Tongue (tissue), 2 donors: ENCODE measurements around the gene GPR52. TPM values are rescaled to one million over a fixed set of nuclear protein-coding genes. Genes with fewer than 3 reads are reported as not detected.
A peak's percentile ranks its signal among the peaks of the same experiment; 100 is the strongest.
"Not testable (repeated sequence)": the region's sequence is repeated elsewhere in the genome, so short reads cannot be mapped to it uniquely, and the experiment has no call there.

Experiments used
- DNase-seq: peaks from one replicate; pipeline ENCODE4 v3.0.0-alpha.2; 2015
- total RNA-seq: library from RNA; depleted of rRNA; stranded (reverse); fragments of >200 nt; gene quantifications from one replicate; pipeline ENCODE4 v1.2.3, GENCODE V29; 2014

GPR52 gene
- total RNA-seq = 3.9 TPM

DNA sequence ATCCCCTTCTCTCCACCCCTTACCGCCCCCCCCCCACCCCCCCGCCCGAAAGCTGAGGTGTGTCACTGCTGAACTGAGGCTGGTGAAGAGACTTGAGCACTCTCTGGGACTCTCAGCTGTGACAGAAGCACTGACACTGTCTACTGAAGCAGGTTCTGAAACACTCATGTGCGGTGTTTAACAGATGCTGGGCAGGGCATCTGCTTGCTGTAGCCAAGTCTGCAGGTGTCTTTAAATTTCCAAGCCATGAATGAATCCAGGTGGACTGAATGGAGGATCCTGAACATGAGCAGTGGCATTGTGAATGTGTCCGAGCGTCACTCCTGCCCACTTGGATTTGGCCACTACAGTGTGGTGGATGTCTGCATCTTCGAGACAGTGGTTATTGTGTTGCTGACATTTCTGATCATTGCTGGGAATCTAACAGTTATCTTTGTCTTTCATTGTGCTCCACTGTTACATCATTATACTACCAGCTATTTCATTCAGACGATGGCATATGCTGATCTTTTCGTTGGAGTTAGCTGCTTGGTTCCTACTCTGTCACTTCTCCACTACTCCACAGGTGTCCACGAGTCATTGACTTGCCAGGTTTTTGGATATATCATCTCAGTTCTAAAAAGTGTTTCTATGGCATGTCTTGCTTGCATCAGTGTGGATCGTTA is at the start of gene GPR52:
GPR52 (plus strand) TSS at position 99 of the 665 bp plus-strand sequence; CDS start at position 247, 148 bp downstream.
- no peak for DNase-seq

DNA sequence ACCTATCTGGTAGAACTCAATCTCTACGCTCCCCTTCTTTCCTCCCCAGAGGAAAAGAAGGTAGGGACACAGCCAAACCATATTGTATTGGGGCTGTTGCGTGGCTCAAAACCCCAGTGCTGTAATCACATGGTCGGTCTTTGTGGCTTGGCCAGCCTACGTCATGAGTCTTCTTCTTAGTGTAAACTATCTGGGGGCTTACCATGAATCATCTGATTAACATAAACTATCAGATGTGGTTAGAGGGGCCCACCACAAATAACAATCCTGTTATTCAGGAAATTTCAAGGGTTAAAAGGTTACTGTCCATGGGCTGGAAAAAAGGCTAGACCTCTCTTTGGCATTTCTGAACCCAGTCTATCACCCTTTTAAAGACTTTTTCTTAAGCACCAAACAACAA is 49.5 kb upstream of the GPR52 start:
- DNase-seq = no peak

GRCh38 chr1:174399211-174399610 is 48.6 kb upstream of the GPR52 start:
- peak; percentile 17 for DNase-seq

DNA sequence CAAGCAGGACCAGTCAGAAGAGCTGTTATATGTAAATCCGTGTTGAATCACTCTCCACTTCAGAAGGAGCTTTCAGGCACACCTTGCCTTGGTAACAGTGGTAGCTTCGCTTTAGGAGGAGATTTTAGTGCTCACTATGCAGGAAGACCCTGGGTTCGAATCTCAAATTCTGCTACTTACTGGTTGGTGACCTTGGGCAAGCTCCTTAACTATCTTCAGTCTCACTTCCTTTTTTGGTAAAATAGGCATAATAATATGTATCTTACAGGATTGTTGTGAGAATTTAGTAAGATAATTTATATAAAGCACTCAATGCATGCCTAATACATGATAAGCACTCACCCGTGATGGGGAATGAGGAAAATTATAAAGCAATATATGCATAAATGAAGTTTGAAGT is 46.7 kb upstream of the GPR52 start:
- DNase-seq = no peak

DNA sequence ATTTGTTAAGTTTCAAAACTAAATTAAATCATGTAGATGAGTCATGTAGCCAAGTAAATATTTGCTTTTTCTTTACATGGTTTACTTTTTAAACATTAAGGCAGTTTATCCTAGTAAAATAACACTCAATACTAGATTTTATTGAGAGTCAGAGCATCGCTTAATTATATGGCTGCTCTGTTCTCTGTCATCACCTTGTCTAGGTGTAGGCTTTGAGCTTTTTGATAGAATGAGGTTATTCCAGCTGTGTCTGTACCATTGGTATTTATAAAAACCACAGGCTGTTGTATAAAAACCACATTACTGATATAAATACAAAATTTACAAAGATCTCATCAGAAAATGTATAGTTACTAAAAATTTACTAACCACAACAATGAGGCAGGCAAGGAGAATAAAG is 42.5 kb upstream of the GPR52 start:
- DNase-seq = peak; percentile 4

DNA sequence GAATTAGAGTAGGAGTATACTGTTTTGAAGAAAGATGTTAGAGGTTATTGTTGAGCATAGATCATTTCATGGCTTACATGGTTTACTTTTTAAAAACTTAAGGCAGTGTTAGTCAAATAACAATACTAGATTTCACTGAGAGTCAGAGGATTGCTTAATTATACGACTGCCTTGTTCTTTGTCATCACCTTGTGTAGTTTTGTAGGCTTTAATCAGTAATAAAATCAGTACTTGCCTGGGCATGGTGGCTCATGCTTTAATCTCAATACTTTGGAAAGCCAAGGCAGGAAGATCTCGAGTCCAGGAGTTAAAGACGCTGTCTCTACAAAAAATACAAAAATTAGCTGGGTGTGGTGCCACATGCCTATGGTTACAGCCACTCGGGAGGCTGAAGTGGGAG is 41.3 kb upstream of the GPR52 start:
- DNase-seq = no peak

- DNase-seq = no peak
Observed at GRCh38 chr1:174407665-174408064, 40.1 kb upstream of the GPR52 start.

DNA sequence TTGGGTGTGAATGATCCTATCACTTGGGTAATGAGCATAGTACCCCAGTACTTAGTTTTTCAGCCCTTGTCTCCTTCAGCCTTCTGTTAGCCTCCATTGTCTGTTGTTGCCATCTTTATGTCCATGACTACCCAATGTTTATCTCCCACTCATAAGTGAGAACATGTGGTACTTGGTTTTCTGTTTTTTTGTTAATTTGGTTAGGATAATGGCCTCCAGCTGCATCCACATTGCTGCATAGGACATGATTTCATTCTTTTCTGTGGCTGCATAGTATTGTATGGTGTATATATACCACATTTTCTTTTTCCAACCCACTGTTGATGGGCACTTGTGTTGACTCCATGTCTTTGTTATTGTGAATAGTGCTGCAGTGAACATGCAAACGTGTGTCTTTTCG is 39.6 kb upstream of the GPR52 start:
- no peak for DNase-seq

DNA sequence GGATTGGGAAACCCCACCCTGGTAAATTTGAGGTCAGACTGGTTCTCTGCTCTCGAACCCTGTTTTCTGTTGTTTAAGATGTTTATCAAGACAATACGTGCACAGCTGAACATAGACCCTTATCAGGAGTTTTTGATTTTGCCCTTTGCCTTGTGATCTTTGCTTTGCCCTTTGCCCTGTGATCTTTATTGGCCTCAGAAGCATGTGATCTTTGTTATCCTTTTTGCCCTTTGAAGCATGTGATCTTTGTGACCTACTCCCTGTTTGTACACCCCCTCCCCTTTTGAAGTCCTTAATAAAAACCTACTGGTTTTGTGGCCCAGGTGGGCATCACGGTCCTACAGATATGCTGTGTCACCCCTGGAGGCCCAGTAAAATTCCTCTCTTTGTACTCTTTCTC is 38.0 kb upstream of the GPR52 start:
- not testable (repeated sequence) for DNase-seq

GRCh38 chr1:174413632-174414031 is 34.1 kb upstream of the GPR52 start:
- DNase-seq = no peak

DNA sequence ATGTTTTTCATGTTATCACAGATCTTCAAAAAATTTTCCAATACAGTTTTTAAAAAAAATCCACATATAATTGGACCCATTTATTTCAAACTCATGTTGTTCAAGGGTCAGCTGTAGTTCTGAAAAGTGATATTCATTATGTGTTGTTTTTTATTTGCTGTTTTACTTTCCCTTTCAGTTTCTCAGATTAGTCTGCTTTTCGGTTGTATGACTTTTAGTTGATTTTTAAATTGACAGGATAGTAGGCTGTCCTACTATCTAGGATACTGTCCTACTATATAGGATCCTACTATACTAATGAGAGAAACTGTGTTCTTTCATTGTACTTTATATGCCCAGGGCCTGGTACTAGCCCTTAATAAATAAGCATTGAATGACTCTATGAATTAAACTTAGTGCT is 33.6 kb upstream of the GPR52 start:
- no peak for DNase-seq

DNA sequence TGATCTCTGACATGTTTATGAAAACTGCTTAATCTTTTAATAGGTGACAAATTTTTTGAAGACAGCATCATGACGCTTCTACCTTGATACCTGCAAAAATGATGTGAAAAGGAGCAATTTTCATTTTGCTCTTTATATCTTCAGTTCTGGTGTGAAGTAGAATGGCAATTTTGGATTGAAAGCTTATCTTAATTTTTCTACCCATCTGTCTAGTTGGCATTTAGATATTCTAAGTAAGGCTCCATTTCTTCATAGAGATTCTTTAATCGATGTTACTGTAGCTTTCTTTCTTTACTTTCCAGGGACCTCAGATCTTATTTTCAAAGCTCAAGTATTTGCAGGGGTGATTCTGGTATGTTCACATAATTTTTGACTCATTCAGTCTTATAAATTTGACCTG is 32.3 kb upstream of the GPR52 start:
- DNase-seq = no peak

DNA sequence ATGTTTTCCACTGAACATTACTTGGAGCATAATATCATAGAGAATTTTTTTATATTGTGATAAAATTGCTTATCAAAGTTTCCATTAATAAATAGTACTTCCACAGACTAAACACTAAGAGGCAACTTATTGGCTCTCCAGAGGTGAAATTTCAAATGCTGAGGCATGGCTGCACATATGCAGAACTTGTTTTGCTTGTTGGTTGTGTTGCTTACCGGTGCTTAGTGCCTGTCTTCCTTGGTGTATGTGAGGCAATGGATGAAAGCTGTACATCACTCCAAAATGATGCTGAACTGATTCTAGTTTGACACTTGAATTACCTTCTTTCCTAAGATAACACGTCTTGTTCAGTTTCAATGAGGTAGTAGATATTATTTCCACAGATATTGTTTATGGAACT is 29.8 kb upstream of the GPR52 start:
- DNase-seq = no peak

DNA sequence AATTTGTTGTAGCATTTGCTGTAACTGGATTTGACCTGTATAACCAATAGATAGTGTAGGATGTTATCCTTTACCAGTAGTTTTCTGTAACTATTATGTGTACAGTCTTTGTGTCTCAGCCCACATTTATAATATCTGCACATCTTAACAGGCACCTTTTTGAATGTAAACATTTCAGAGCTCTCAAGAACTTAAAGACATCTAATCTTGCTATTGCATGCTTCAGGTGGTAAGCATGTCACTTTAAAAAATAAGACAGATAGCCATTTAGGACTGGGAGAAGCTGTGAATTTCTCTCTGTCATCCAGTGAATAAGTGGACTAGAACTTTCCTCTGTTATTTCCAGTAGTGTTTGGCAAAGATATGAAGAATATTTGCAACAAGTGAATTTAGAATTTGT is 22.6 kb upstream of the GPR52 start:
- DNase-seq = no peak

DNA sequence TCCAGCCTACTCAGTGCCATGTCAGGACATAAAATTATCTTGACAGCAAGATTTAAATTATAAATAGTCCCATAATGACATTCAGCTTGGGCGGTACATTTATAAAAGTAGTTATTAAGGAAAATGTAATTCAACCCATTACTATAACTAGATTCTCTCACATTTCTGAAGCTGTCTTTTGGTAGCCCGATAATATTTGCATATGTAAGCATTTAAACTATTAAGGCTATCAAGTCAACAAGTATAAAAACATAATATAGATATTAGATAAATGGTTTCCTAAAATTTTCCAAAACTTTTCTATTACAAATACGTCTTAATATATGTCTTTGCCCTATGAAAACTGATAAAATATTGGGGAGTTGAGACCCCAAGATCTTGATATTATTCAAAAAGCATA is 21.6 kb upstream of the GPR52 start:
- DNase-seq = no peak

DNA sequence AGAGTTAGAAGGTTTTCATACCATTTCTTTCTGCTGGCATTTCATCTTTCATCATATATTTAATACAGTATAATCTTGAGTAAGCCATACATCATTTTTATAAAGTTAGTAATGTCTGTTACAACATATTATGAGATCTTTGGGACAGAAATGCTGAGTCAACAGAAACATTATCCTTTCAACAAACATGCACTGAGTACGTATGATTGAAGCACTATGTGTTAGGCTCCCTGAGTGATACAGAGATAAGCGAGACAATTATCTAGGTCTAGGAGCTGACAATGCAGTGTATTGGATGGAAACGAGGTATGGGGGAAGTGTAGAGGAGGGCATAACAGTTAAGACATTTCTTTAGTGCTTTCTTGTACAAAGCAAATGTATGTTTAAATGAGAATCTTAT is 19.7 kb upstream of the GPR52 start:
- DNase-seq = peak; percentile 6

GRCh38 chr1:174428739-174429138 is 19.0 kb upstream of the GPR52 start:
- DNase-seq = no peak

- DNase-seq = no peak
Observed at GRCh38 chr1:174433451-174433850, 14.3 kb upstream of the GPR52 start.

GRCh38 chr1:174445351-174445750 is 2.4 kb upstream of the GPR52 start:
- no peak for DNase-seq

DNA sequence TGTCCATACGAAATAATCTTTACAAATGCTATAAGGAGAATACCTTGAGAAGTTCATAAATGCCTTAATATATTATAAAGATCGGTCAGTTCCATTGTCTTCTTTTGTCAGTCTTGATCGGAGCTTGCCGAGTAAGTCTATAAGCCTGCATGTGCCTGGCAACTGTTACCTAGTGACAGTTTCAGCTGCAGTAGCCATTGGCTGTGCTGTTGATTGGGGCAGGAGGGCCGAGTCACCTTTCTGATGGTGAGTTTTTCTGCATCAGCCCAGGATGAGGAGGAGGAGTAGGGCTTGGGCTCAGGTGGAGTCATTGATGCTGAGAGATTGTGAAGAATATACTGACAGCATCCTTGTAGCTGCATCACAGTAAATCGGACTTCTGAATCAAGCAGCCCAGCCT is 1.9 kb upstream of the GPR52 start:
- no peak for DNase-seq

- DNase-seq = no peak
Observed at GRCh38 chr1:174448531-174448883, 743 bp downstream of the GPR52 start.

DNA sequence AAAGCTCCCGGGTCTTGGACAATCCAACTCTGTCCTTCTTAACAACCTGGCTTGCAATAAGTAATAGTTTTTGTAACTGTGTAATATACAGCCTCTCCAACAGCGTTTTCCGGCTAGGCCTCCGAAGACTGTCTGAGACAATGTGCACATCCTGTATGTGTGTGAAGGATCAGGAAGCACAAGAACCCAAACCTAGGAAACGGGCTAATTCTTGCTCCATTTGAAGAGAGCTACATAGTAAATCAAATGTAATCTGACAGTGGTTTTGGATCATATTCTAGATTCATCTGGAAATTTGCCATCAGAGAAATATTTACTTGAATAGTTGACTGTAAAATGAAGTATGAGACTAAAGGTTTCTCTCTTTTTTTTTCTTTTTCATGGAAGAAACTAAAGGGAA is 1.2 kb downstream of the GPR52 start:
- no peak for DNase-seq

DNA sequence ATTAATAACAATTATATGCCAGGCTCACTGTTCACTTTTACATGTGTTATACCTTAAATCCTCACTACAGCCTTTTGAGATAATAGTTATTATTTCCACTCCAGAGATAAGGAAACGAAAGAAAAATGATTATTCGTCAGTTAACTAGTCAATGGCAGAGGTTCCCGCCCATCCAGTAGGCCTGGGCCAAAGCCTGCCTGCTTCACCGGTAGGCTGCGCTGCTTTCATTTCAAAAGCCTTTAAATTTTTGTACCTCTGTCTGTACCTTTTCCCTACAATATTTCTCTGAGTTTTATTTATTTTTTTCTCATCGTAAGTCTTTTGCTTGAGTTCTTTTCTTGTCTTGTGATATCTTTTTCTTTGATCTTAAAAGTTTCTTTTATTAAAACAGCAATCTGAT is 3.6 kb downstream of the GPR52 start:
- no peak for DNase-seq

GRCh38 chr1:174465855-174466254 is 18.1 kb downstream of the GPR52 start:
- DNase-seq = no peak

GRCh38 chr1:174466607-174467006 is 18.8 kb downstream of the GPR52 start:
- no peak for DNase-seq
